HepG2 (cell line): ENCODE results near the gene B3GALNT2. TPM values are rescaled to one million over a fixed set of nuclear protein-coding genes. Genes with fewer than 3 reads are reported as not detected.

Experiments
- ATAC-seq: fragments of 200-7000 bp; cut with Tn5 transposase; 3 replicates; pipeline ENCODE4 v1.9.1; 2020; ENCODE audit warnings: mild to moderate bottlenecking, moderate library complexity
- BruUV-seq: library from RNA; stranded (reverse); fragments of 400-500 nt; replicated peaks from 2 replicates; lab custom pipeline; 2021; lab: Mats Ljungman, UMichigan
- CTCF ChIA-PET: fragments of 300-600 bp; formaldehyde crosslinking; extraction: SDS; loops from one replicate; lab custom pipeline; 2021; ENCODE audit warnings: low total read pairs, inconsistent platforms, low intra/inter-chr PET ratio; lab: Yijun Ruan, JAX
- POLR2A ChIA-PET: fragments of 350-600 bp; sonication (Branson Sonifier 250); formaldehyde crosslinking; loops from one replicate; lab custom pipeline; 2020; ENCODE audit warnings: antibody characterized with exemption, inconsistent platforms; lab: Yijun Ruan, JAX
- DNase-seq: peaks from one replicate; pipeline ENCODE4 v3.0.0-alpha.2; 2015; ENCODE audit warnings: low spot score
- FAIRE-seq: peaks from 3 replicates; lab custom pipeline; 2011; peaks lifted over from hg19 to GRCh38; lab: Jason Lieb, UNC
- H2AFZ ChIP-seq: one replicate; pipeline ENCODE4 v1.6.1; 2011; ENCODE audit warnings: low read length, inconsistent platforms
- H3K27ac ChIP-seq: fragments of 300-600 bp; 3 replicates; pipeline ENCODE4 v1.8.0; 2011; ENCODE audit warnings: mixed run types, mild to moderate bottlenecking, mixed read lengths, low read length, inconsistent platforms; ENCODE audit not compliant: insufficient read depth; ENCODE audit errors: extremely low read length
- H3K27me3 ChIP-seq, 2 experiments: fragments of 200-600 bp in 1 of 2; 2 replicates in 1 of 2; 3 replicates in 1 of 2; pipeline versions ENCODE4 v1.6.0 to v1.8.0; 2011; ENCODE audit warnings: low read length in 2 of 2, mild to moderate bottlenecking in 2 of 2, moderate library complexity in 2 of 2, inconsistent platforms in 1 of 2; ENCODE audit not compliant: insufficient read depth in 2 of 2, control insufficient read depth in 1 of 2
- H3K36me3 ChIP-seq, 2 experiments: fragments of 200-600 bp in 1 of 2; replicated peaks in 1 of 2; 2 replicates in 1 of 2; 3 replicates in 1 of 2; pipeline versions ENCODE4 v1.5.1 to v1.8.0; 2011; ENCODE audit warnings: low read length in 2 of 2, inconsistent platforms in 1 of 2; ENCODE audit not compliant: insufficient read depth in 2 of 2, control insufficient read depth in 1 of 2
- H3K4me1 ChIP-seq: 2 replicates; pipeline ENCODE4 v1.5.1; 2012; ENCODE audit warnings: low read length, inconsistent platforms; ENCODE audit not compliant: insufficient read depth
- H3K4me2 ChIP-seq: 2 replicates; pipeline ENCODE4 v1.6.0; 2011; ENCODE audit warnings: low read depth, low read length, inconsistent platforms
- H3K4me3 ChIP-seq, 3 experiments: fragments of 200-600 bp in 1 of 3; sonication (generic), shearing (Covaris generic) in 1 of 3; replicated peaks in 1 of 3; 2 replicates each; pipeline ENCODE4 v1.5.1; 2011 to 2016; ENCODE audit warnings: low read length in 3 of 3, inconsistent platforms in 2 of 3, low read depth in 2 of 3, mild to moderate bottlenecking in 2 of 3, control low read depth in 1 of 3, mixed read lengths in 1 of 3; ENCODE audit not compliant: insufficient read depth in 1 of 3
- H3K79me2 ChIP-seq: one replicate; pipeline ENCODE4 v1.6.1; 2011; ENCODE audit warnings: low read length, inconsistent platforms; ENCODE audit not compliant: insufficient read depth
- H3K9ac ChIP-seq: 2 replicates; pipeline ENCODE4 v1.6.0; 2011; ENCODE audit warnings: mild to moderate bottlenecking, low read depth, low read length, inconsistent platforms; ENCODE audit not compliant: insufficient read depth
- H3K9me3 ChIP-seq: 2 replicates; pipeline ENCODE4 v1.5.1; 2012; ENCODE audit warnings: mild to moderate bottlenecking, low read length
- H4K20me1 ChIP-seq: 2 replicates; pipeline ENCODE4 v1.6.0; 2011; ENCODE audit warnings: inconsistent platforms, mild to moderate bottlenecking, low read length, moderate library complexity; ENCODE audit not compliant: insufficient read depth
- ARNT ChIP-seq: fragments of 450-650 bp; IDR thresholded peaks from 2 replicates; pipeline ENCODE4 v1.6.1; 2017
- ELF1 ChIP-seq: sonication (generic); formaldehyde crosslinking; IDR thresholded peaks from 2 replicates; pipeline ENCODE4 v1.4.0; 2020; ENCODE audit warnings: missing genetic modification reagents
- ESRRA ChIP-seq: sonication (generic); formaldehyde crosslinking; IDR thresholded peaks from 2 replicates; pipeline ENCODE4 v1.5.1; 2020; ENCODE audit warnings: mild to moderate bottlenecking, low read depth, missing genetic modification reagents
- FOXK2 ChIP-seq: fragments of 450-650 bp; IDR thresholded peaks from 2 replicates; pipeline ENCODE4 v1.6.1; 2016
- FOXO4 ChIP-seq: sonication (generic); formaldehyde crosslinking; conservative IDR thresholded peaks from 2 replicates; pipeline ENCODE4 v1.8.1; 2023; ENCODE audit warnings: missing genetic modification reagents
- FOXP4 ChIP-seq: sonication (generic); formaldehyde crosslinking; IDR thresholded peaks from 2 replicates; pipeline ENCODE4 v1.4.0; 2020; ENCODE audit warnings: missing genetic modification reagents
- JUN ChIP-seq: sonication (generic); formaldehyde crosslinking; IDR thresholded peaks from 2 replicates; pipeline ENCODE4 v1.4.0; 2020; ENCODE audit warnings: mild to moderate bottlenecking, missing genetic modification reagents
- UBTF ChIP-seq: sonication (generic); formaldehyde crosslinking; IDR thresholded peaks from 2 replicates; pipeline ENCODE4 v1.4.0; 2020; ENCODE audit warnings: mild to moderate bottlenecking, missing genetic modification reagents
- ZNF30 ChIP-seq: sonication (generic); formaldehyde crosslinking; IDR thresholded peaks from 2 replicates; pipeline ENCODE4 v1.5.0; 2020; ENCODE audit warnings: mild to moderate bottlenecking, missing genetic modification reagents
- ZNF720 ChIP-seq: sonication (generic); formaldehyde crosslinking; IDR thresholded peaks from 2 replicates; pipeline ENCODE4 v1.4.0; 2020; ENCODE audit warnings: missing genetic modification reagents
- ZNF792 ChIP-seq: IDR thresholded peaks from 2 replicates; pipeline ENCODE4 v1.6.1; 2016
- ZSCAN25 ChIP-seq: sonication (generic); formaldehyde crosslinking; IDR thresholded peaks from 2 replicates; pipeline ENCODE4 v1.8.0; 2022; ENCODE audit warnings: mild to moderate bottlenecking, missing genetic modification reagents
- ZUFSP ChIP-seq: sonication (generic); formaldehyde crosslinking; IDR thresholded peaks from 2 replicates; pipeline ENCODE4 v1.9.0; 2021; ENCODE audit warnings: missing genetic modification reagents, mild to moderate bottlenecking, borderline replicate concordance
- WGBS: methylation state at CpG from one replicate; pipeline ENCODE4 v1.1.6; 2017; ENCODE audit warnings: low lambda C conversion rate; 5-methylcytosine and 5-hydroxymethylcytosine counted together
- in situ Hi-C: cut with HindIII; loops from 2 replicates; pipeline ENCODE4 v1.10.0; 2017; ENCODE audit warnings: low pct_unique_long_range_greater_than_20kb; ENCODE audit not compliant: extremely low pct_ligation_motif_present
- intact Hi-C: fragments of 100-400 bp; cut with micrococcal nuclease; formaldehyde crosslinking; loops from one replicate; pipeline ENCODE4 v1.10.0; 2022; ENCODE audit not compliant: unreplicated experiment
- polyA plus RNA-seq, 8 experiments: library from polyadenylated mRNA; depleted of rRNA in 3 of 8; stranded (reverse) in 7 of 8; unstranded in 1 of 8; fragments of >200 nt; fragmentation: Illumina TruSeq in 4 of 8; extraction: Trizol in 4 of 8; gene quantifications; 2 replicates each; pipeline versions ENCODE4 v1.2.1 to v1.2.3, GENCODE V29; 2011 to 2016; ENCODE audit warnings: low read depth in 4 of 8, missing spikeins in 1 of 8, mixed read lengths in 1 of 8; ENCODE audit not compliant: insufficient read depth in 1 of 8
- total RNA-seq, 5 experiments: library from RNA; depleted of rRNA; stranded (reverse); fragments of >200 nt; fragmentation: Illumina TruSeq; extraction: Trizol; gene quantifications; 2 replicates each; pipeline ENCODE4 v1.2.3, GENCODE V29; 2016; ENCODE audit warnings: low read depth in 1 of 5

The B3GALNT2 gene
- total and polyA plus RNA-seq, 2 of the 13 experiments (the other 11 are each of a cell fraction or from before 2014, with no cell fraction given): 16.5 to 28.9 TPM

- intact Hi-C loops (no loop called here), in situ Hi-C loops (no loop called here)
- H3K27ac ChIP-seq: no peak overlapping the region
- ChIA-PET POLR2A (no interaction called here), CTCF (no interaction called here)
- FAIRE-seq (no peak), DNase-seq (no peak), ATAC-seq (no peak)
- H3K4me3 ChIP-seq: no peak overlapping the region
- H2AFZ ChIP-seq: no peak overlapping the region
- TF ChIP-seq JUN (CRISPR knock-in tag): no peak
- no peak for TF ChIP-seq ZNF30
- TF ChIP-seq UBTF: no peak
- no peak for TF ChIP-seq ARNT
- TF ChIP-seq FOXO4 (CRISPR knock-in tag): no peak
- no peak for TF ChIP-seq FOXK2
- TF ChIP-seq ZNF792 (CRISPR knock-in tag): no peak
- TF ChIP-seq ELF1 (CRISPR knock-in tag): no peak
- no peak for TF ChIP-seq ESRRA (CRISPR knock-in tag)
- TF ChIP-seq FOXP4 (CRISPR knock-in tag): no peak
- no peak for TF ChIP-seq ZNF720 (CRISPR knock-in tag)
- TF ChIP-seq ZSCAN25 (CRISPR knock-in tag): no peak
- TF ChIP-seq ZUFSP (CRISPR knock-in tag): no peak
- no peak overlapping the region for H3K9ac ChIP-seq
- no TSS peak for BruUV-seq
- H3K27me3 ChIP-seq: no peaks in the 10 kb centered on the region
- no peaks in the 10 kb centered on the region for H3K79me2 ChIP-seq
- no peak overlapping the region for H3K4me2 ChIP-seq
- H3K4me1 ChIP-seq: no peaks in the 10 kb centered on the region
- H3K9me3 ChIP-seq: no peaks in the 10 kb centered on the region
- H4K20me1 ChIP-seq: no peaks in the 10 kb centered on the region
- peaks cover 11 to 34% of the 10 kb centered on the region in 2 experiments for H3K36me3 ChIP-seq
- 99% methylated on average over 4 of the region's 4 CpGs for WGBS
These were observed 48.4 kb downstream of the B3GALNT2 start for GRCh38 chr1:235455823-235456222.
